GM13977 (cell line): ENCODE data around the gene DNAH17.

Experiments used
- DNase-seq: peaks from one replicate; pipeline ENCODE4 v3.0.0; 2012; ENCODE audit warnings: low spot score
- CTCF ChIP-seq: IDR thresholded peaks from 2 replicates; pipeline ENCODE4 v1.5.1; 2012; ENCODE audit warnings: mild to moderate bottlenecking, control low read depth; ENCODE audit not compliant: insufficient read depth; ENCODE audit errors: extremely low read depth, missing control alignments
- in situ Hi-C: fragments of 300-500 bp; cut with MboI; formaldehyde crosslinking; loops from one replicate; pipeline ENCODE4 v1.12.0; 2022; ENCODE audit warnings: low sequenced_read_pairs, low pct_unique_long_range_greater_than_20kb, mixed read lengths, inconsistent platforms; ENCODE audit not compliant: unreplicated experiment

DNAH17 gene

GRCh38 chr17:78619334-78619733 lies 42.1 kb upstream of the DNAH17 start:
- DNase-seq = no peak
- in situ Hi-C loops = no loop called here
- TF ChIP-seq CTCF = no peak

DNA sequence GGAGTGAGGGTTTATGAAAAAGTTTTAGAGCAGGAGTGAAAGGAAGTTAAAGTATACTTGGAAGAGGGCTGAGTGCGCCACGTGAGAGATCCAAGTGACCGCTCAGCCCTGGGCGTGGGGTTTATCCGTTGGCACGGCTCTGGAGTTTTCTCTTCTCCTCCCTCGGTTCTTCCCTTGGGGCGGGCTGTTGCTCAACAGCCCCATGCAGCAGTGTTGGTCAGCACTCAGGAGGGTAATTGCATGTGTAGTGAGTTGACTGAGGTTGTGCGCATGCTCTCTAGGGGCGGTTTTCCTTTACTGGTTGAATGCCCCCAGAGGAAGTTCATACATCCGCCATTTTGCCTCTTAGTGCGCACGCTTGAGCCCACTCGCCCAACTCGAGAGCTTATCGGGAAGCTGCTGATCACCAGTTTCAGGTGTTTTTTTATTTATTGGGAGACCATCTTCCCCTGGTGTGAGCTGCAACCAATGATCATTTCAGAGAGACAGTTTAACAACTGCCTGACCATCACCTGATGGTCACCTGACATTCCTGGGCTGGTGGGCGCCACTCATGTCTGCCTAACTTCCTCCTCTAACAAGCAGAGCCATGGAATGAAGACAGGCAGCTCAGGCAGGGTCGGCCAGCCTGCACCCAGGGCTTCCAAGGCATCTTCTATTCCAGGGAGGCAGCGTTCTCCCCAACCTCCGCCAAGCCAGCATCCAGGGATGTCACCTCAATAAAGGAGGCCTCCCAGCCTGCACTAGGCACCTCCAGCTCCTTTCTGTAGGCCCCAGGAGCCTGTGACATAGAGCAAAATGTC lies 41.3 kb upstream of the DNAH17 start:
- in situ Hi-C loops = no loop called here
- TF ChIP-seq CTCF = no peak
- DNase-seq = no peak

GRCh38 chr17:78617511-78618061 lies 40.4 kb upstream of the DNAH17 start:
- DNase-seq = no peak
- no peak for TF ChIP-seq CTCF
- in situ Hi-C loops = no loop called here

GRCh38 chr17:78616946-78617345 lies 39.8 kb upstream of the DNAH17 start:
- no peak for TF ChIP-seq CTCF
- no peak for DNase-seq
- in situ Hi-C loops = no loop called here

DNA sequence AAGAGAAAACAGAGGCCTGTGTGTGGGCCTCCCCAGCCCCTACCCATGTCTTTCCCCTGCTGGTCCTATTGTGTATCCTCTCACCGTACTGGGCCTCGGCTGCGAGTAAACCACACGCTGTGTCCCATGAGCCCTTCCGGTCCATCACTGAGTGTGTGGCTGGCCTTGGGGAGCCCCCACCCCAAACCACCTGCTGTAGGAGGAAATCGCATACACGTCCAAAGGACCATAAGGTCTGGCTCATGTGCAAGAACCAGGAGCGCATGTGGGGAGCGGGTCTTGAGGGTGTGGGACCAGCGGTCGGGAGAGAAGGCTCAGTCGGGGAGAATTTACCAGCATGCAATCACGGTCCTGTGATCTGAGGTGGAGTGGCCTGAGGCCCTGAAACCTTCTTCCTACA lies 38.4 kb upstream of the DNAH17 start:
- DNase-seq = no peak
- no peak for TF ChIP-seq CTCF
- in situ Hi-C loops = no loop called here

DNA sequence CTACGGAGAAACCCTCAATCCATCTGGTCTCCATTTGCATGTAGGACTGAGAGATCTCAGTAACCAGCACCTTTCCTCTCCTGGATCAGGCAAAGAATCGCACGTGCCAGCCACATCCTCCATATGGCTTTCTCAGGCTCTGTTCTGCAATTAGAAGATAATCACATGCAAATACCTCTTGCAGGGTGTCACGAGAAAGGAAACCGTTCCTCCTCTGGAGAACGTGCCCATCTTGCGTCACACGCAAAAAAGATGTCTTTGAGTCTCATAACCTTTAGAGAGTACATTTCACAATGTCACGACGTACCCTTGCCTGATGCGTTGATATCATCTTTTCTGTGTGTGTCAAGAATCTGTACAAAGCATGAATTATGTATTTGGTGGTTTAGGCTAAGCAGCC lies 36.2 kb upstream of the DNAH17 start:
- in situ Hi-C loops = no loop called here
- TF ChIP-seq CTCF = no peak
- DNase-seq = no peak
